BJ (cell line): ENCODE results near the gene CELF6. TPM values are rescaled to one million over a fixed set of nuclear protein-coding genes. Genes with fewer than 3 reads are reported as not detected.

Experiments used
- CTCF ChIA-PET: fragments of 350-600 bp; formaldehyde crosslinking; extraction: SDS; loops from one replicate; lab custom pipeline; 2021; ENCODE audit warnings: antibody characterized with exemption, inconsistent platforms; lab: Yijun Ruan, JAX
- POLR2A ChIA-PET: fragments of 300-600 bp; sonication (Branson Sonifier 250); formaldehyde crosslinking; extraction: SDS; loops from one replicate; lab custom pipeline; 2021; ENCODE audit warnings: antibody characterized with exemption; lab: Charles Lee
- DNase-seq: peaks from one replicate; pipeline ENCODE4 v3.0.0-alpha.2; 2011; ENCODE audit warnings: low read depth
- H3K27me3 ChIP-seq: 2 replicates; pipeline ENCODE4 v1.6.0; 2011; ENCODE audit warnings: low read length; ENCODE audit not compliant: control insufficient read depth, insufficient read depth
- H3K36me3 ChIP-seq: 2 replicates; pipeline ENCODE4 v1.5.1; 2011; ENCODE audit warnings: low read length; ENCODE audit not compliant: control insufficient read depth, insufficient read depth
- H3K4me3 ChIP-seq: 2 replicates; pipeline ENCODE4 v1.5.1; 2011; ENCODE audit warnings: low read depth, mild to moderate bottlenecking, control low read depth, low read length
- CTCF ChIP-seq: IDR thresholded peaks from 2 replicates; pipeline ENCODE4 v1.5.1; 2011; ENCODE audit warnings: low read depth, mild to moderate bottlenecking, control low read depth, inconsistent platforms, low read length, moderate library complexity; ENCODE audit not compliant: insufficient read depth
- polyA plus RNA-seq: library from polyadenylated mRNA; depleted of rRNA; stranded (reverse); fragments of >200 nt; gene quantifications from 2 replicates; pipeline ENCODE4 v1.2.3, GENCODE V29; 2011

Gene CELF6
- polyA plus RNA-seq, 1 experiment, result 0.12 TPM

GRCh38 chr15:72358650-72359171 lies 38.8 kb upstream of the CELF6 start:
- peaks cover 5% of the 10 kb centered on the region; the same call in 1 of the 2 replicates for H3K36me3 ChIP-seq
- CTCF ChIA-PET, result no interaction called here
- DNase-seq, result peak; percentile 79
- POLR2A ChIA-PET, result no interaction called here
- H3K4me3 ChIP-seq, result no peak overlapping the region
- H3K27me3 ChIP-seq, result no peaks in the 10 kb centered on the region
- no peak for TF ChIP-seq CTCF

GRCh38 chr15:72358121-72358520 lies 38.2 kb upstream of the CELF6 start:
- H3K4me3 ChIP-seq, result no peak overlapping the region
- peaks cover 5% of the 10 kb centered on the region; the same call in 1 of the 2 replicates for H3K36me3 ChIP-seq
- ChIA-PET POLR2A (no interaction called here), CTCF (interaction anchor here (0.7 kb wide), 1 partner anchor 12 kb away, joined by 3 read pairs; no protein-coding TSS in a partner anchor)
- no peak for TF ChIP-seq CTCF
- no peaks in the 10 kb centered on the region for H3K27me3 ChIP-seq
- no peak for DNase-seq

- Histone ChIP-seq H3K36me3 (peaks cover 11% of the 10 kb centered on the region), H3K27me3 (no peaks in the 10 kb centered on the region), H3K4me3 (no peak overlapping the region)
- ChIA-PET POLR2A (no interaction called here), CTCF (no interaction called here)
- no peak for TF ChIP-seq CTCF
- no peak for DNase-seq
Observed at GRCh38 chr15:72354496-72354895, 34.5 kb upstream of the CELF6 start.

- no peak for DNase-seq
- POLR2A ChIA-PET, result no interaction called here
- Histone ChIP-seq H3K4me3 (no peak overlapping the region), H3K27me3 (no peaks in the 10 kb centered on the region), H3K36me3 (peaks cover 14% of the 10 kb centered on the region)
- CTCF ChIA-PET, result no interaction called here
- no peak for TF ChIP-seq CTCF
Observed at GRCh38 chr15:72353266-72353665, 33.3 kb upstream of the CELF6 start.

- H3K27me3 ChIP-seq, result no peaks in the 10 kb centered on the region
- DNase-seq, result no peak
- CTCF ChIA-PET, result no interaction called here
- no peak overlapping the region for H3K4me3 ChIP-seq
- peaks cover 20% of the 10 kb centered on the region for H3K36me3 ChIP-seq
- POLR2A ChIA-PET, result no interaction called here
- no peak for TF ChIP-seq CTCF
Observed at GRCh38 chr15:72345806-72346205, 25.8 kb upstream of the CELF6 start.
